Urothelium cell line (cell line): ENCODE data around the gene RIPOR2.

Experiments
- DNase-seq: peaks from one replicate; pipeline ENCODE4 v3.0.0; 2011; ENCODE audit warnings: low spot score, mixed read lengths
- FAIRE-seq: peaks from 2 replicates; lab custom pipeline; 2011; peaks lifted over from hg19 to GRCh38; lab: Jason Lieb, UNC

Gene RIPOR2

DNA sequence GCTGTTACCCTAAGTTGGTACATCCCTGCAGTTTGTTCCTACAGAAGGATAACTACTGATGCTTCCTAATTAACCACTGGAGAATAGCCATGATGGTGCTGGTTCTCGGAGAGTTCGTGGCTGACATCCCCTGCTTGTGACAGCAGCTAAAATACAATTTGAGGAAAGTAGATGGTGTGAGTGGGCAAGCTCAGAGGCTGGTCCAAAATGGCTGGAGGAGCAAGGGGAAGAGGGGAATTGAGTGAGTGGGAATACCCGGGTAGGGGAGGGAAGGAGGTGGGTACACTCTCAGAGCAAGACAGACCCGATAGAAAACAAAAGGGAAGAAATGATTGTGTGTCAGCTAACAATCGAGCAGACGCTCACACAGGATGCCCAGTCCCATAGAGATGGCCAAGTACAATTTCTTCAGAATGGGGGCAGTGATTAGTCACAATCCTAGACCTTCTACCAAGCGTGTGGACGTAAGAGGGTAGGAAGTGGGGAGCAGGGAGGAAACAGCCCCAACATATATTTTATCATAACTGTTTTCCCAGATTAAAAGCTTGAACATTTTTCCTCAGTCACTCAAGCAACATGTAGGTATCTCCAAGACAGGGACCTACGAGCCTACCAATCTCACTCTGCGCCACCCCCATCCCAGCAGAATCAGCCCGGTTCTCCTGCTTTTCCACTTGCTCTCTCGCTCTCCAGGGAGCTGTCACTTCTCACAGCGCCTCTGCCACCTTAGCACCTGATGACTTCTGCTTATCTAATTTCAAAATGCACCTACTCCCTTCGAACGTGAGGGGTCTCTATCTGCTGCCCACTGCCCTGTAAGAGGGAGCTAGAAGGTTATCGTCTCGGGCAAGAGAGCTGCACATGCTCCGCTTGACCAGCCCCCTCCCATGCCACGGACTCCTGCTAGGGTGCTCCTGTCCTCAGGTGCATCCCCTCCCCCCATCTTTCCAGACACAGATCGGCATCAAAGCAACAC is 26.2 kb downstream of the RIPOR2 start:
- DNase-seq (no peak), FAIRE-seq (no peak)

DNA sequence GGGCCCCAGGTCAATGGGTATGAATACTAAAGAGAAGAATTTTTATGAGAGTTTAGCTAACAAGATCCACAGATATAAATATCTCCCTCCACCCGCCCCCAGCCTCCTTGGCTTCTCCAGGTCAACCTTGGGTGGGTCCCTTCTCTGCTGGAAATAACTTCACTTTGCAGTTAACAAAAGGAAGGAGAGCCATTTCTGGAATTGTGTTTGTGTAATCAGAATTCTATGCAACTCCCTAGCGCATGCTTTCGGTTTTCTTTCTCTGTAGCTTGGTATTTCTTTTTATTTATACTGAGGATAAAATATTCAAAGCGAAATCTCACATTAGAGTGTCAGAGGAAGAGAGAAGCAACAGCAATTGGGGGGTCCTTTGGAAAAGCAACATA is 27.1 kb downstream of the RIPOR2 start:
- DNase-seq (no peak), FAIRE-seq (no peak)

DNA sequence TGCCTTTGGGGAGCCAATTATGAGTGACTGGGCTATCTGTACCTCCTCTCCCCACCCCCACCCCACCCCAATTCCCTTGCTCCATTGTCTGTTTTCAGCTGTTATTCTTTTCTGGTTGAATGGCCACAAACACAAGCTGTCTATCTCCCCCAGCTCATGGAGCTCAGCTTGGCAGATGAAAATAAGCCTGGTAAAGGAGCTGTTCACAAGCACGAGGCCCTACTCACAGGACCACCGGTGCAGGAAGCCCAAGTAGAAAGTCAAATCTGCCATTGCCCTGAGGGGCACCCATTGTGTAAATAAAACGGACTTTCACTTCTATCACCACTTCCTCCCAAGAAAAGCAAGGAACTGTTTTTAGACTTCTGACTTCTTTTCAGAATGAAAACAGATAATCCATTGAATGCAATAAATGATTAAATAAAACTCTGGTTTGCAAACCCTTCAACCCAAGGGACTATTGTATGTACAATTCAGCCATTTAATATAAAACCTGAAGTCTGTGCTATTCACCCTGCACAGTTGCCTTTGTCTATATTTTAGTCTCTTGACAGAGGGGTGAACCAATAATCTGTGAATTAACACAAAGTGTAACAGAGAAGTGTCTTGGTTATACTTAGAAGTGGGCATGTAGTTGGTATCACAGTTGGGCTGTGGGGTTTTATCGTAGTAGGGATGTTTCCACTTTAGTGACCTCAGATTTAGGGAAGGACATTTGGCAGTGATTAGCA is 27.7 kb downstream of the RIPOR2 start:
- DNase-seq, result no peak
- no peak for FAIRE-seq

DNA sequence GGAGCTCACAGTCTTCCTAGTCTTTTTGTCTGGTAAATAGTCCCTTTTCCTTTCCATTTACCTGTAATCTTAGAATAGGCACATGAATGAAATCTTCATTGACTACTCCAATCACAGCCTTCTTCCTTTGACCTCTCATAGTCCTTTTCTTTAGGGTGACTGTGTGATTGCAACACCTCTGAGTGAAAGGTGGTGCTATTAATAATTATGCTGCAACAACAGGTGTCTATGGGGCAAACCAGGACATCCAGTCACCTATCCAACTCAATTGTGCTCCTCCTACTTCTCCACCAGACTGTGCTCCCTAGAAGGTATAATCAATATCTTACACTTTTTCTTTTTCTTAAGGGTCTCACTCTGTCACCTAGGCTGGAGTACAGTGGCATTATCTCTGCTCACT is 29.4 kb downstream of the RIPOR2 start:
- DNase-seq (no peak), FAIRE-seq (no peak)

DNA sequence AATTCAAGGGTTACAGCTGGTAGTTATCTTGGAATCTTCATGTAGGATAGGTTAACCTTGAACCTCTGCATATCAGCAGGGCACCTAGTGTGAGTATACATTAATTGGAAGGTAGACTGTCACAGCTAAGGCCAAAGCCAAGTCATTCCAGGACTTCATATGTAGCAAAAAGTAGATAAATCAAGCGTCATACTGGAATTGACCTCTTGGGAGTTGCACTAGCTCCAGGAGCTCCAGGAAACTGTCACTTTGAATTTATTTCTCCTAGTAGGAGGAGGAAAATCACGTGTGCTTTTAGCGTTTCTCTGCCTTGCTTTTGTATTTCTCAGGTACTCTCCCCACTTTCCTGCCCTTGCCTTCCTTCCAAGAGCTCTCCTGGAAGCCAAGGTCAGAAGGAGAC is 30.3 kb downstream of the RIPOR2 start:
- FAIRE-seq (no peak), DNase-seq (no peak)

DNA sequence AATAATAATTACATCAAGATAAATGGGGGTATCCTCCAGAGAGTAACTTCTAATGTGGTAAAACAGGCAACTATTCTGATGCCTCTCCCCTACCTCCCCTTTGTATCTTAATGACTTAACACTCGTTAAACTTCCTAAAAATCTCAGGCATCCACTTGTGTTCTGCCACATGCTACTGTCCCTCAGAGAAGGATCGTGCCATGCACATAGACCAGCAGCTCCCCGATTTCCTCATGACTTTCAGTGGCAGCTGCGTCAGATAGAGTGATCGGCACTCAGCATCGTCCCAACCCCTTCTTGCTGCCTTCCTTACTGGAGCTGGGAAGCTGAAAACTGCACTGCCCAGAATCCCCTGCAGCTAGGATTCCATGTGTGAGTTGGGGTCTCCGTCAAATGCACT is 32.1 kb downstream of the RIPOR2 start:
- FAIRE-seq, result no peak
- no peak for DNase-seq

DNA sequence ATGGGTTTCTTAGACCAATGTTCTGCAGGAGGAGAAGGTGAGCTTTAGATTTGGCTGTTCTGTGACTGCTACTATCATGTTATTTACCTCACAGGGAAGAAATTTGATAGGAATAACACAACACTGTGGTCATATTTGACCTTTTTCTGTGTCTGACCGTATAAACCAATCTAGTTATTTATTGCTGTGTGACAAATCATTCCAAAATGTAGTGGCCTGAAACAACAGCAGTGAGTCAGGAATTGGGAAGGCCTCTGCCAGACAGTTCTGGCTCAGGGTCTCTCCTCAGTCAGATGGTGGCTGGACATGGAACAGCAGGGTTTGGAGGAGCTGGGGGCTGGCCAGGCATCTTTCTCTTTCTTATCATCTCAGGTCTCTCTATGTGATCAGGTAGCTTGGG is 33.0 kb downstream of the RIPOR2 start:
- no peak for FAIRE-seq
- peak; percentile 76 for DNase-seq

DNA sequence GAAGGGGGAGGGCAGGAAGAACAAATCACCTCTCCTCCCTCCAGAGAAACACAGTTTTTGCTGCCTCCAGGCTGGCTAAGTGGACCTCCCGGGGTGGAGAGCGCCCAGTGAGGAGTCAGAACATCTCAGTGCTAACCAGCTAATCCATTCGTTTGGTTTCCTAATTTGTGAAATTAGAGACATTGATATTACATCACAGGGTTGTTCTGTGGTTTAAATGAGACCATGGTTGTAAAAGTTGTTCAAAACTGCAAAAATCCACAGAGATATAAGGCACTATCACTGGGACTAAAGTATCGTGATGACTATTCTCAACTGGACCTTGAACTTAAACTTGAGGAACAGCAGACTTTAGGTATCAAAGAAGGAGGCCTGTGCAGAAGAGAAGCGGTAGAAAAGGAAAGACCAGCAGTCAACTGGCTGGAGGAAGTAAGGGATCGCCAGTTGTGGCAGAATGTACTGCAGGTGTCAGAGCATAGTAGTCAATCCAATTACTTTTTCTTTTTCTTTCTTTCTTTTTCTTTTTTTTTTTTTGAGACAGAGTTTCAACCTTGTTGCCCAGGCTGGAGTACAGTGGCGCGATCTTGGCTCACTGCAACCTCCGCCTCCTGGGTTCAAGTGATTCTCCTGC is 33.9 kb downstream of the RIPOR2 start:
- DNase-seq, result no peak
- no peak for FAIRE-seq

DNA sequence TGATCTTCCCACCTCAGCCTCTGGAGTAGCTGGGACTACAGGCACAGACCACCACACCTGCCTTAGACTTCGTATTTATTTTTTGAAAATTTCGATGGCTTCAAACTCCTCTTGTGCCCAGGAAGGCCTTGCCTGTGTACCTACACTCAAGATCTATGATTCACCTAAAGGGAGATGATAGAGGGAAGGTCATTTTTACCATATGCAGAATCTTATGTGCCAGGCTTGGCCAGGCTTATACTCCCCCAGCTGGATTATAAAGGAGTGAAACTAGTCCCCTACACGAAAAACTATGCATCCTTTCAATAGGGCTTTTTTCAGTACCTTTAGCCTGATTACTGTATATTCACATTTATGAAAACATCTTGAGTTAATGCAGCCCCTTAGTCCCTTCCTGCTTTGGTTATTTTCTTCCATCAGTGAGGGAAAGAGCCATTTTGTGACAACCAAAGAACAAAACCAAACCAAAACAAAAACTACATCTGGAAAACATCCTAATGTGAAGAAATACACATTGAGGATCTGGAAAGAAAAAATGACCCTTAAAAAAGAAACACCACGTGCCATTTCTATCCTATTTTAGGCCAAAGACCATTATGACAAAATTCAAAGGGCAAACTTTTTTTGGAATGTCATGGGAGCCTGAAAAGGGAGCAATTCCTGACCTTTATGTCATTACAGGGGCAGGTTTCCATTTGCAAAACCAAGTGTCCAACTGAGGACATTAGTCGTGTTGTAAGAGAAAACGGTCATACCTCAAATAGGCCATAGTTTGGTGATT is 34.7 kb downstream of the RIPOR2 start:
- DNase-seq (no peak), FAIRE-seq (no peak)

DNA sequence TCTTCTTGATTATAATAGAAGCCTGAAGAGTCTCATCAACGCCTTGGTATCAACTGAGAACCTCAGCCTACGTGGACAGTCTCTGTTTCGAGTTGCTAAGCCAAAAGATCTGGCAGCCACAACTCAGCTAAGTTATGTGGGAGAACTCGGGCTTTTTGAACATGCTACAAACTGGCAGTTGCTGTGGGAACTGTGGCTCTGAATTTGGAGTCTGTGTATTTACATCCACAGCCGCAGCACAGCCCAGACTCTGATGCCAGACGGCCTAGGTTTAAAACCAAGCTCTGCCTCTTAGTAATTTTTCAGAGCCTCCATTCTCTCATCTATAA is 35.8 kb downstream of the RIPOR2 start:
- DNase-seq (no peak), FAIRE-seq (no peak)

DNA sequence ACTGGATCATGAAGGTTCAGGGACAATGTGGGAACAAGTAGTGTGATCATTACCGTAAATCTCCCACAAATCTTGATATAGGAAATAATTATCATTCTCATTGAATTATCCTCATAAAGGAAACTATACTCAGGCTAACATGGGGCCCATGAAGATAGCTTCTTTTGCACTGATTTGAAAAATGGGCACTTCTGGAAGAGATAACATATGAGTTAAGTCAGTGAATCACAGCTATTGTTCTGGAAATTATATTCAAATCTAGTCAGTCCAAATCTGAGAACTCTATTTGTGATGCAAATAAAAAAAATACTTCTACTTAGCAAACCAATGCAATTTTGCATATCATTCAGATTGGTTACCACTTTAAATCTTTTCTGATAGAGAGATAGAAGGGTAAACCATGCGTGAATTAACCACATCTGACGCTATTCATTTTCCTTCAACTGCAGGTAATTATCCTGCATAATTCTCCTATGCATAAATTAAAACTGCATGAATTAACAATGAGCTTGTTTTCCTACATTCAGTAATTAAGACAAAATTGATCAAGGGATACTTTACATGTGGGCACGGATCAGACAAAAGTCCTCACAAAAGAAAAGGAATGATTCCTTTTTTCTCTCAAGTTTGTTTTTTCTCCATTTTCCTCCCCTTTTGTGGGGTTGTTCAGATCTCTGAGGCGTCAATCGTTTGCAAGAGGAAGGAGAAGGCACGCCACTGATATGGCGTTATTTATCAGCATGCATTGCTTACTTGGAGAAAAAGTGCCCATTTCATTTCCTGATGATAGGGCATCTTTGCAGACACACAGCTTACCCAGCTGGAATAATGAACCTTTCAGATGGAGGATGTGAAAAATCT is 36.4 kb downstream of the RIPOR2 start:
- DNase-seq (no peak), FAIRE-seq (no peak)

DNA sequence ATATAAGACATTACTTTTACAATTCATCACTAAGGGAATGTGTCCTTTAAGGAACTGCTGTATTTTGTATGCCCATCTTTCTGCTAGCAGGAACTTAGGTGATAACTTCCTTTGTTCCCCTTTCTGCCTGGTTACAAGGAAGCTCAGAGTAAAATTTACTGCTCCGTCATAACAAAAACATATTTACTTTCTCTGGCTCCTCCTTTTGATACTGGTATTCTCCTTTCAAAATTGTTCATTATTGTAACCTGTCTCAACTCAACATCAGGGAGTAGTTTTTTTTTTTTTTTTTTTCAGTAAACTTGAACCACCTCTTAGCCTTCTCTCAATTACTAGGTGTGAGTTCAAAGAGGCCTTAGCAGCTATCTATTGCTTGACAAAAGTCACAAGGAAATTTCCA is 37.1 kb downstream of the RIPOR2 start:
- FAIRE-seq (no peak), DNase-seq (no peak)

DNA sequence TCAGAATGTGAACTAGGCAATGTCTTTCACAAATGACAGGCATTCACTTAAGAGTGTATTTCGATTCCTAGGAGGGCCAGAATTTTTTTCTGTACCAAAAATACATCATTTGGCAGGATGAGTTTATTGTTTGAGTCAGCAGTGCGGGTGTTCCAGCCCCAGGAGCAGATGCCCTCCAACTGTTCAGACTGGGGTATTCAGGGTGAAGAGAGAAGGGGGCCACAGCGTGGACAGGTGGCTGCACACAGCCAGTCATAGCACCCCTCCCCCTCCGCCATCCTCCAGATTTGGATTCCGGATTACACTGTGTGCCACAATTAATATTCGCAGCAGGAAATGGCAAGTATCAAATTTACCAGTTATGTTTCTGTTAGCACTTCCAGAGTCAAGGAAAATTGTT is 38.6 kb downstream of the RIPOR2 start:
- no peak for FAIRE-seq

DNA sequence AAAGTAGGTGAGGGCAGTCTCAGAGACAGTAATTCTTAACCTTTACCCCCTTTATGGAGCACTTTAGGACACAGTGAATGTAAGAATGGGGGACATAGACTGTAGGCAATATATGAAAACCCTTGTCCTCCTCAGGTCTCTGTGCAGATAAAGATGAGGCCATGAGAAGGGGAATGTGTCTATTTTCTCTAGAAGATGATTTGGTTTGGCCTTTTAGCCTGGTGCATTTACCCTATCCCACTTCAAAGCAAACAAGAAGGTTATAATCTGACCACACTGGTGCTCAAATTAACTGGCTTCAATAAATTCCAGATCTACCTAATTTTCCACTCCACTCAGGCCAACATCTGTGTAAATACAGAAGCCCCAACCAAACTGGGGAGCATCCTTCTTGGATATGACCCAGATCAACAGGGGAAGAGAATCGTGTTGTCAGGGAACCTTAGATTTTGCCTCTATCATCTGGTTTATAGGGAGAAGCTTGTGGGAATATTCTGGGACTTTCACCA is 42.4 kb downstream of the RIPOR2 start:
- DNase-seq (no peak), FAIRE-seq (no peak)

More for the DNA sequence above, 38.6 kb downstream of the RIPOR2 start:
- no peak for DNase-seq

DNA sequence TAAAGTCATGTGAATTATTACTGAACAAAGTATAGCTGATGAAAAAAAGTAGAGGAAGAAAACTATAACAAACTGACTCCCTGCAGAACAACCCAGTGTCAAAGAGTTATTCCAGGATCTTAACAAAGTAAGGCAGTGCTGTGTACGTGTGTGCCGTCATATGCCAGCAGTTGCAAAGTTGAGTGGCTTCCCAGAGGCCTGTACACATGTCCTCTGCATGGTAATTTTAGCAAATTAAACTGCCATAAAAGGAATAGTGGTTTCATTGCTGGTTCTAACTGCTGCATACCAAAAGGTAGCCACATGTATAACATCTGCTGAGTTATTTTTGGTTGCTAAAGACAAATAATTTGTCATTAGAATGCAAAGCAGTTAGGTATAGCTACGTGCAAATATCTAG is 44.8 kb downstream of the RIPOR2 start:
- no peak for FAIRE-seq

DNA sequence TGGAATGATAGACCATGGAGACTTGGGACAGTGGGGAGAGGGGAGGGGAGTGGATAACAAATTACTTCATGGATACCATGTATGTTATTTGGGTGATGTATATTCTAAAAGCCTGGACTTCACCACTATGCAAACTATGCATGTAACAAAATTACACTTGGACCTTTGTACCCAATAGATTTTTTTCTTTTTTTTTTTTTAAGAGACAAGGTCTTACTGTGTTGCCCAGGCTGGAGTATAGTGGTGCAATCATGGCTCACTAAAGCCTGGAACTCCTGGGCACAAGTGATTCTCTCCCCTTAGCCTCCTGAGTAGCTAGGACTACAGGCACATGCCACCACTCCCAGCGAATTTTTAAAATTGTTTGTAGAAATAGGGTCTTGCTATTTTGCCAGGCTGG is 45.3 kb downstream of the RIPOR2 start:
- DNase-seq, result no peak
- no peak for FAIRE-seq

More for the DNA sequence above, 44.8 kb downstream of the RIPOR2 start:
- DNase-seq, result no peak

DNA sequence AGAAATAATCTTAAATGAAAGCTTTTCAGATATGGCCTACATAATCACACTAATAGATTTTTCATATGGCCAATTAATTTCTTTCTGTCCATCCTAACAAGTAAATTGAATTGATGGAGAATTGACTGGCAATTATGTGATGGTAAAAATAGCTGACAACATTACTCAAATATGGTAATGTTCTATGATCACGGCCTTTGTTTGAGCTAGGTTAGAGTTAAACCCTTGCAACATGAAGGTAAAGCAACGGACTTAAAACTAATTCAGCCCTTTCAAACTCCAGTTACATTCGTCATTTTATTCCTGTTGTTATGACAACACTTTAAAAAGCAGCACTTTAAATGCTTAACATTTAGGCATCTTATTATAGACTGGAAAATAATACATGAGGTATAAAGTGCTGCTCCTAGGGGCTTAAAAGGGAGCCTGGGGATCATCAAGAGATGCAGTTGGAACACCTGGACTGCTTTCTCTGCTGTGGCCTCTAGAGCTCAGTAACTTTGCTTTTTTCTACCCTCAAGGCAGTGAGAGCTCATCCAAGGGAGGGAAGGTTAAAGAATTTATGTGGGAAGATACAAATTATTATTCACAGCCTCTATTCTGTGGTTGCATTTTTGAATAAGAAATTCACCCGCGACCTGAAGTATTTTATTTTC is 46.9 kb downstream of the RIPOR2 start:
- FAIRE-seq, result no peak

DNA sequence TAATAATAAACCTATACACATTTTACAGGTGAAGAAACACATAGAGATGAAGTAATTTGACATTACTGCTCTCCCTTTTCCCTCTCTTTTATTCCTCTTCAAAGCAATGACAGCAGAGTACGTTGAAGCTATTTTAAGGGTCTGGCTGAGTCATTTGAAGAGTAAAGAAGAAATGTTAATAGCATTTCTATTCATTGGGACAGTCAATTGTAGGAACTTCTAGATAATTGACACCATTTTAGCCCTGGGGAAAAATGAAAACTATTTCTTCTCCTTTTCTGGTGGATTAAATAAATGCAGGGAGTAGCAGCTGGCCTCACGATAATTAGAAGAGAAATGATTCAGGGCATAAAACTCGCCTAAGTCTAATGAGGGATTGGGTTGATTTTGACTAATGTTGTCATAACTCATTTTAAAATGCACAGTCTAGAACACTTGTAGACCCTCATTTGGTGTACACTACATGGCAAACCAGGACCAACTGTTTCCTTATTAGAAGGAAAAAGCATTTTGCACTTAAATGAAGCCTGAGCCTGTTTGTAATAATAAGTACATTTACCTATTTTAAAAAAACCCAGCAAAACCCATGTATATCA is 48.1 kb downstream of the RIPOR2 start:
- no peak for DNase-seq
- no peak for FAIRE-seq

More for the DNA sequence above, 46.9 kb downstream of the RIPOR2 start:
- DNase-seq, result no peak

DNA sequence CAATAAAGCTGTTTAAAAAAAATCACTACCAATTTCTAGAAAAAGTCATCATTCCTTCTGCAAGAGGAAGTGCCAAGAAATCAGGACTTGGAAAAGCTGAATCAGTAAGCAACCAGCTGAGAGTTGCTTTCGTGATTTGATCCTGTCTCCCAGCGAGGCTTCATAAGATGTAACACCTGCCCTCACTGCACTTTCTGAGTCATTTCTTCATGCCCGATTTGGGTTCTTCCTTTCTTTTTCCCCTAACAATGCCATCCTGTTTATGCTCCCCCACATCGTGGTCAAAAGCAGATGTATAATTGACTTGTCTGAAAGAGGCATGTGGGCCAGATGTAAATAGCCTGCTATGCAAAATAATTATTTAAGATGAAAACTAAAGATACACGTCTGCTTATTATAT is 52.1 kb downstream of the RIPOR2 start:
- DNase-seq, result no peak
- FAIRE-seq, result no peak
